Sigmoid colon (tissue), 7 donors: ENCODE data around the gene IL17D. TPM values are rescaled to one million over a fixed set of nuclear protein-coding genes. Genes with fewer than 3 reads are reported as not detected.

Source experiments
- DNase-seq: peaks from one replicate; pipeline ENCODE4 v3.0.0-alpha.2; 2019
- H3K27ac ChIP-seq, 4 donors: fragments of 200-600 bp; sonication (generic); one replicate each; pipeline ENCODE4 v1.5.1; 2016 to 2019; ENCODE audit warnings: mild to moderate bottlenecking in 1 of 4
- H3K27me3 ChIP-seq, 3 donors: fragments of 200-600 bp; sonication (generic); one replicate each; pipeline ENCODE4 v1.5.1; 2019; ENCODE audit warnings: mild to moderate bottlenecking in 1 of 3
- H3K36me3 ChIP-seq, 4 donors: fragments of 200-600 bp; sonication (generic); one replicate each; pipeline ENCODE4 v1.5.1; 2016 to 2019
- H3K4me1 ChIP-seq, 4 donors: fragments of 200-600 bp; sonication (generic); one replicate each; pipeline ENCODE4 v1.5.1; 2017 to 2019
- H3K4me3 ChIP-seq, 4 donors: fragments of 200-600 bp; sonication (generic); one replicate each; pipeline ENCODE4 v1.5.1; 2017 to 2019; ENCODE audit warnings: mild to moderate bottlenecking in 2 of 4, moderate library complexity in 1 of 4
- H3K9me3 ChIP-seq, 4 donors: fragments of 200-600 bp in 3 of 4; sonication (generic) in 3 of 4; one replicate each; pipeline versions ENCODE4 v1.5.1 to v1.6.1; 2013 to 2019
- CTCF ChIP-seq, 4 experiments: fragments of 450-650 bp in 3 of 4; fragments of 200-600 bp in 1 of 4; IDR thresholded peaks; one replicate each; pipeline ENCODE4 v1.5.1; 2016 to 2019; ENCODE audit warnings: antibody characterized with exemption in 4 of 4, mild to moderate bottlenecking in 3 of 4, moderate library complexity in 2 of 4
- EP300 ChIP-seq, 4 donors: sonication (generic); formaldehyde crosslinking; IDR thresholded peaks; one replicate each; pipeline ENCODE4 v1.6.1; 2017; ENCODE audit warnings: antibody characterized with exemption in 4 of 4
- POLR2A ChIP-seq, 2 donors: fragments of 450-650 bp; IDR thresholded peaks; one replicate each; pipeline ENCODE4 v1.6.1; 2016; ENCODE audit warnings: antibody characterized with exemption in 2 of 2, mild to moderate bottlenecking in 2 of 2, moderate library complexity in 2 of 2
- POLR2AphosphoS5 ChIP-seq, 4 donors: sonication (generic); formaldehyde crosslinking; IDR thresholded peaks; one replicate each; pipeline ENCODE4 v1.6.1; 2017; ENCODE audit warnings: antibody characterized with exemption in 4 of 4
- WGBS, 2 donors: extraction: QIAGEN DNeasy Blood & Tissue Kit; methylation state at CpG; one replicate each; pipeline ENCODE4 v1.1.7; 2013; 5-methylcytosine and 5-hydroxymethylcytosine counted together
- intact Hi-C: fragments of 100-400 bp; cut with DNase I; formaldehyde crosslinking; loops from one replicate; pipeline ENCODE4 v1.15.1; 2023
- polyA plus RNA-seq, 3 donors: library from polyadenylated mRNA; stranded (reverse); fragments of 200-250 nt; gene quantifications; one replicate each; pipeline ENCODE4 v1.2.3, GENCODE V29; 2013
- total RNA-seq, 4 donors: library from RNA; depleted of rRNA; stranded (reverse); fragments of >200 nt; gene quantifications; one replicate each; pipeline ENCODE4 v1.1.0, GENCODE V29; 2016
- donor health status: healthy with polysubstance abuse.
- donor health status: Bipolar disorder and iron deficiency.
- donor health status: healthy.

The IL17D gene
- total and polyA plus RNA-seq, 7 donors, result 0.52 to 3.2 (median 1.4) TPM; not detected in 1

GRCh38 chr13:20714563-20715329 is 11.2 kb downstream of the IL17D start:
- Histone ChIP-seq H3K9me3 (no peaks in the 10 kb centered on the region), H3K27ac (peak overlapping the region; percentile 66 to 75 (median 70)), H3K27me3 (peaks cover 0 to 11% (median 4%) of the 10 kb centered on the region in 3 donors), H3K36me3 (no peaks in the 10 kb centered on the region), H3K4me1 (peaks cover 0 to 18% (median 15%) of the 10 kb centered on the region in 4 donors), H3K4me3 (no peak overlapping the region)
- DNase-seq, result peak; percentile 82
- TF ChIP-seq POLR2AphosphoS5 (IDR thresholded peaks at IDR 0.05), result peak in 3 of 4 donors; percentile 28 to 39 (median 30)
- no peak for TF ChIP-seq EP300 (IDR thresholded peaks at IDR 0.05)
- no peak for TF ChIP-seq POLR2A (IDR thresholded peaks at IDR 0.05)
- TF ChIP-seq CTCF (IDR thresholded peaks at IDR 0.05), result no peak
- intact Hi-C loops, result loop anchor here (5.0 kb wide), 2 partner anchors 58 to 153 kb away; partner anchors contain the start of gene EEF1AKMT1
- WGBS, 2 donors, result 72 to 77% methylated on average over 9 of the region's 9 CpGs

- peak overlapping the region; percentile 66 to 75 (median 70) for H3K27ac ChIP-seq
Observed at GRCh38 chr13:20715330-20715712, 11.8 kb downstream of the IL17D start.

GRCh38 chr13:20716951-20717350 is 13.5 kb downstream of the IL17D start:
- H3K36me3 ChIP-seq, result no peaks in the 10 kb centered on the region
- TF ChIP-seq POLR2AphosphoS5 (IDR thresholded peaks at IDR 0.05), result no peak
- TF ChIP-seq POLR2A (IDR thresholded peaks at IDR 0.05), result no peak
- no peak for TF ChIP-seq EP300 (IDR thresholded peaks at IDR 0.05)
- no peak for TF ChIP-seq CTCF (IDR thresholded peaks at IDR 0.05)
- H3K27me3 ChIP-seq, result peaks cover 3 to 28% (median 21%) of the 10 kb centered on the region in 3 donors
- WGBS, 2 donors, result 89 to 93% methylated on average over 15 of the region's 15 CpGs
- H3K4me3 ChIP-seq, result no peak overlapping the region
- no peak for DNase-seq
- no peak overlapping the region for H3K27ac ChIP-seq
- H3K9me3 ChIP-seq, result no peaks in the 10 kb centered on the region
- intact Hi-C loops, result no loop called here
- peaks cover 0 to 27% (median 26%) of the 10 kb centered on the region in 4 donors for H3K4me1 ChIP-seq

More at GRCh38 chr13:20715330-20715712, 11.8 kb downstream of the IL17D start:
- WGBS, 2 donors, result 86 to 90% methylated on average over 6 of the region's 6 CpGs
- Histone ChIP-seq H3K36me3 (no peaks in the 10 kb centered on the region), H3K27me3 (peaks cover 0 to 16% (median 8%) of the 10 kb centered on the region in 3 donors), H3K9me3 (no peaks in the 10 kb centered on the region), H3K4me1 (peaks cover 0 to 18% (median 15%) of the 10 kb centered on the region in 4 donors), H3K4me3 (no peak overlapping the region)
- intact Hi-C loops, result no loop called here
- TF ChIP-seq POLR2AphosphoS5 (IDR thresholded peaks at IDR 0.05) (no peak), POLR2A (IDR thresholded peaks at IDR 0.05) (no peak)
- DNase-seq, result no peak

GRCh38 chr13:20717581-20718542 is 14.4 kb downstream of the IL17D start:
- DNase-seq, result no peak
- Histone ChIP-seq H3K27ac (no peak overlapping the region), H3K9me3 (no peaks in the 10 kb centered on the region), H3K27me3 (peaks cover 3 to 28% (median 21%) of the 10 kb centered on the region in 3 donors), H3K36me3 (no peaks in the 10 kb centered on the region), H3K4me3 (no peak overlapping the region), H3K4me1 (peaks cover 0 to 25% (median 23%) of the 10 kb centered on the region in 4 donors)
- intact Hi-C loops, result no loop called here
- WGBS, 2 donors, result 91 to 95% methylated on average over 44 of the region's 44 CpGs
- TF ChIP-seq CTCF (IDR thresholded peaks at IDR 0.05), result no peak
- no peak for TF ChIP-seq EP300 (IDR thresholded peaks at IDR 0.05)
- no peak for TF ChIP-seq POLR2AphosphoS5 (IDR thresholded peaks at IDR 0.05)
- no peak for TF ChIP-seq POLR2A (IDR thresholded peaks at IDR 0.05)
